ENCODE data around the gene PTCH1. TPM values are rescaled to one million over a fixed set of nuclear protein-coding genes. Genes with fewer than 3 reads are reported as not detected.

PTCH1 gene
- polyA plus RNA-seq, 1 experiment, result 2.8 TPM

GRCh38 chr9:95447660-95448420 lies 68.9 kb downstream of the PTCH1 start:
- ChIA-PET CTCF (interaction anchor here (0.8 kb wide), 1 partner anchor 10 kb away, joined by 3 read pairs; no protein-coding TSS in a partner anchor), POLR2A (no interaction called here)
- no peak for DNase-seq (ENCODE audit: low read depth)
- H3K27me3 ChIP-seq (ENCODE audit: control insufficient read depth, insufficient read depth, low read length), result no peaks in the 10 kb centered on the region
- H3K4me3 ChIP-seq (ENCODE audit: low read depth, low read length), result no peak overlapping the region
- no peak for TF ChIP-seq CTCF (IDR thresholded peaks at IDR 0.05; ENCODE audit: insufficient read depth, low read depth, low read length)
- H3K36me3 ChIP-seq (ENCODE audit: control insufficient read depth, insufficient read depth, low read length), result peaks cover 13% of the 10 kb centered on the region

- no peak overlapping the region for H3K4me3 ChIP-seq (ENCODE audit: low read depth, low read length)
- H3K36me3 ChIP-seq (ENCODE audit: control insufficient read depth, insufficient read depth, low read length), result peaks cover 13% of the 10 kb centered on the region
- CTCF ChIA-PET, result no interaction called here
- POLR2A ChIA-PET, result no interaction called here
- no peak for TF ChIP-seq CTCF (IDR thresholded peaks at IDR 0.05; ENCODE audit: insufficient read depth, low read depth, low read length)
- H3K27me3 ChIP-seq (ENCODE audit: control insufficient read depth, insufficient read depth, low read length), result no peaks in the 10 kb centered on the region
- DNase-seq (ENCODE audit: low read depth), result no peak
These were observed 69.8 kb downstream of the PTCH1 start for GRCh38 chr9:95446984-95447383.

- DNase-seq (ENCODE audit: low read depth), result no peak
- Histone ChIP-seq H3K4me3 (ENCODE audit: low read depth, low read length) (no peak overlapping the region), H3K36me3 (ENCODE audit: control insufficient read depth, insufficient read depth, low read length) (peaks cover 13% of the 10 kb centered on the region), H3K27me3 (ENCODE audit: control insufficient read depth, insufficient read depth, low read length) (no peaks in the 10 kb centered on the region)
- ChIA-PET POLR2A (no interaction called here), CTCF (no interaction called here)
- TF ChIP-seq CTCF (IDR thresholded peaks at IDR 0.05; ENCODE audit: insufficient read depth, low read depth, low read length), result no peak
These were observed 70.5 kb downstream of the PTCH1 start for GRCh38 chr9:95446259-95446658.

GRCh38 chr9:95444160-95444559 lies 72.6 kb downstream of the PTCH1 start:
- Histone ChIP-seq H3K4me3 (ENCODE audit: low read depth, low read length) (no peak overlapping the region), H3K36me3 (ENCODE audit: control insufficient read depth, insufficient read depth, low read length) (peaks cover 10% of the 10 kb centered on the region), H3K27me3 (ENCODE audit: control insufficient read depth, insufficient read depth, low read length) (no peaks in the 10 kb centered on the region)
- CTCF ChIA-PET, result no interaction called here
- POLR2A ChIA-PET, result no interaction called here
- DNase-seq (ENCODE audit: low read depth), result no peak
- TF ChIP-seq CTCF (IDR thresholded peaks at IDR 0.05; ENCODE audit: insufficient read depth, low read depth, low read length), result no peak

GRCh38 chr9:95443301-95443700 lies 73.5 kb downstream of the PTCH1 start:
- CTCF ChIA-PET, result no interaction called here
- TF ChIP-seq CTCF (IDR thresholded peaks at IDR 0.05; ENCODE audit: insufficient read depth, low read depth, low read length), result no peak
- POLR2A ChIA-PET, result no interaction called here
- DNase-seq (ENCODE audit: low read depth), result no peak
- Histone ChIP-seq H3K36me3 (ENCODE audit: control insufficient read depth, insufficient read depth, low read length) (peaks cover 7% of the 10 kb centered on the region), H3K27me3 (ENCODE audit: control insufficient read depth, insufficient read depth, low read length) (no peaks in the 10 kb centered on the region), H3K4me3 (ENCODE audit: low read depth, low read length) (no peak overlapping the region)

All from BJ (cell line).